ENCODE results near the gene PARD3.
"Not testable (repeated sequence)": the region's sequence is repeated elsewhere in the genome, so short reads cannot be mapped to it uniquely, and the experiment has no call there.

Gene PARD3

GRCh38 chr10:34439386-34439785, 375.7 kb downstream of the PARD3 start:
- not testable (repeated sequence) for DNase-seq

GRCh38 chr10:34438741-34439140, 376.4 kb downstream of the PARD3 start:
- DNase-seq: no peak

GRCh38 chr10:34437906-34438305, 377.2 kb downstream of the PARD3 start:
- no peak for DNase-seq

- no peak for DNase-seq
These were observed 380.9 kb downstream of the PARD3 start for GRCh38 chr10:34434119-34434594.

- no peak for DNase-seq
These were observed 381.6 kb downstream of the PARD3 start for GRCh38 chr10:34433241-34434076.

- no peak for DNase-seq
These were observed 382.5 kb downstream of the PARD3 start for GRCh38 chr10:34432589-34432988.

- DNase-seq: no peak
These were observed 384.4 kb downstream of the PARD3 start for GRCh38 chr10:34430685-34431084.

GRCh38 chr10:34428501-34428900, 386.6 kb downstream of the PARD3 start:
- DNase-seq: no peak

GRCh38 chr10:34427911-34428216, 387.2 kb downstream of the PARD3 start:
- no peak for DNase-seq

- DNase-seq: not testable (repeated sequence)
These were observed 387.8 kb downstream of the PARD3 start for GRCh38 chr10:34427158-34427910.

GRCh38 chr10:34426538-34427157, 388.4 kb downstream of the PARD3 start:
- not testable (repeated sequence) for DNase-seq

GRCh38 chr10:34426041-34426440, 389.1 kb downstream of the PARD3 start:
- DNase-seq: no peak

GRCh38 chr10:34423673-34424625, 391.1 kb downstream of the PARD3 start:
- no peak for DNase-seq

GRCh38 chr10:34420795-34421194, 394.3 kb downstream of the PARD3 start:
- no peak for DNase-seq

- DNase-seq: no peak
These were observed 394.8 kb downstream of the PARD3 start for GRCh38 chr10:34420273-34420672.

GRCh38 chr10:34415039-34415438, 400.1 kb downstream of the PARD3 start:
- DNase-seq: no peak

GRCh38 chr10:34413756-34414587, 401.1 kb downstream of the PARD3 start:
- no peak for DNase-seq

GRCh38 chr10:34413214-34413613, 401.9 kb downstream of the PARD3 start:
- no peak for DNase-seq

GRCh38 chr10:34408956-34409355, 406.1 kb downstream of the PARD3 start:
- DNase-seq: no peak

- DNase-seq: no peak
These were observed 406.7 kb downstream of the PARD3 start for GRCh38 chr10:34408381-34408780.

- no peak for DNase-seq
These were observed 407.7 kb downstream of the PARD3 start for GRCh38 chr10:34407324-34407805.
